T-helper 2 cell treated with Interferon-gamma antibody and Interleukin-4, amounts not matched to agents 5 μg/mL and 100 μg/mL, for 36 hours (primary cell): ENCODE data around the gene ZNF469.

Experiments used
- DNase-seq: peaks from one replicate; pipeline ENCODE4 v3.0.0; 2021; ENCODE audit warnings: low spot score
- H3K27ac Mint-ChIP-seq: one replicate; pipeline ENCODE4 v1.8.0; 2021; ENCODE audit warnings: mild to moderate bottlenecking, mixed read lengths
- H3K27me3 Mint-ChIP-seq: one replicate; pipeline ENCODE4 v1.8.0; 2021; ENCODE audit warnings: low read depth, mixed read lengths
- H3K36me3 Mint-ChIP-seq: one replicate; pipeline ENCODE4 v1.8.0; 2021; ENCODE audit warnings: low read depth, mixed read lengths
- H3K4me1 Mint-ChIP-seq: one replicate; pipeline ENCODE4 v1.8.0; 2021; ENCODE audit warnings: low read depth, mixed read lengths
- H3K4me3 Mint-ChIP-seq: one replicate; pipeline ENCODE4 v1.8.0; 2022; ENCODE audit warnings: mild to moderate bottlenecking, moderate library complexity, mixed read lengths
- H3K9me3 Mint-ChIP-seq: one replicate; pipeline ENCODE4 v1.8.0; 2021; ENCODE audit warnings: mixed read lengths

ZNF469 gene

DNA sequence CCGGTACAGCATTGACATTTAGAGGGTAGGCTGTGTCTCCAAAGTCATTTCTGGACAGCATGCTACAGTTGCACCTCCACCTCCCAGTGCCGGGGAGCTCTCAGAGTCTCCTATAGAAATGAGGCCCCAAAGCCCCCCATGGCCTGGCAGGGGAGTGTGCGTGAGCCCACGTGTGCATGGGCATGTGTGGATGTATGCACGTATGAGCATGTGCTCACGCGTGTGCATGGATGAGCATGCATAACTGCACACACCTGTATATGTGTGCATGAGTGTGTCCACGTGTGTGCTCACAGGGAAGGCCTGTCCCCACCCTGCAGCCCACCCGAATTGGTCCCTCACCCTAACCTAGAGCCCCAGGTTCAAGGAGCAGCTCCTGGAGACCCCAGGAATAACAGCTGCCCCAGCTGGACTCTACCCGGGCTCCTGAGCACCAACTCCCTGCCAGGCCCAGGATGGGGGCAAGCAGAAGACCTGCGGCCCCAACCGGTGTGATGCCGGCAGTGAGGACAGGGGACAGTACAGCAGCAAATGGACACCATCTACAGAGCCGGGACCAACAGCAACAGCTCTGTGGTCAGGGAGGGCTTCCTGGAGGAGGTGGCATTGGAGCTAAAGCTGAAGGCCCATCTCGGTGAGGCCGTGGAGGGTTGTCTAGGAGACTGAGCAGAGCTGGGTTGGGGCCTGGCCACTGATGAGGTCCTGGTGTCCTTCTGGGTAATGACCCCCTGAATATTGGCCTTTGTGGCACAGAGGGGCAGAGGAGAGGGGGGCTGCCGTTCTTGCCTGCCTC lies 35.1 kb downstream of the ZNF469 start:
- no peak for DNase-seq
- Mint-ChIP-seq H3K4me1 (no peaks in the 10 kb centered on the region), H3K27me3 (no peaks in the 10 kb centered on the region), H3K27ac (no peak overlapping the region), H3K9me3 (no peaks in the 10 kb centered on the region), H3K4me3 (no peak overlapping the region), H3K36me3 (no peaks in the 10 kb centered on the region)

- Mint-ChIP-seq H3K4me1 (no peaks in the 10 kb centered on the region), H3K27me3 (no peaks in the 10 kb centered on the region), H3K27ac (no peak overlapping the region), H3K9me3 (no peaks in the 10 kb centered on the region), H3K36me3 (no peaks in the 10 kb centered on the region), H3K4me3 (no peak overlapping the region)
- no peak for DNase-seq
These were observed 36.1 kb downstream of the ZNF469 start for GRCh38 chr16:88418869-88419268.

DNA sequence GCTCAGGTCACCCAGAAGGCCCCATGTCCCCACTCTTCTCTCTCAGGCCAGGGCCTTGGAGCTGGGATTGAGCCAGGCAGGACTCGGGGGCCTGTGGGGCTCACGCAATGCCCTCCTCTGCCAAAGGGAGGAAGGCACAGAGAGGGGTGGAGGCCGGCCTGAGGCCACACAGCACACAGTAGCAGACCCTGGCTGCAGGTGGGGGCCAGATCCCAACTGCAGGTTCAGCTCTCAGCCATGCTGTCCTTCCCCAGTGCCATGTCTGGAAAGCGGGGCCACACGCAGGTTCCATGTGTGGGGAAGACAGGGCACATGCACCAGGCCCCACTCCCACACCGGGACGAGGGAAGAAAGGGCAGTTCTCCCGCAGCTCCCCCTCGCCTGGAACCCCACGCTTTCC lies 37.0 kb downstream of the ZNF469 start:
- Mint-ChIP-seq H3K4me3 (no peak overlapping the region), H3K9me3 (no peaks in the 10 kb centered on the region), H3K27ac (no peak overlapping the region), H3K27me3 (peaks cover 4% of the 10 kb centered on the region), H3K4me1 (no peaks in the 10 kb centered on the region), H3K36me3 (no peaks in the 10 kb centered on the region)
- DNase-seq = no peak

- Mint-ChIP-seq H3K4me1 (no peaks in the 10 kb centered on the region), H3K9me3 (no peaks in the 10 kb centered on the region), H3K36me3 (no peaks in the 10 kb centered on the region), H3K27me3 (peaks cover 4% of the 10 kb centered on the region), H3K27ac (no peak overlapping the region), H3K4me3 (no peak overlapping the region)
- DNase-seq = no peak
These were observed 37.7 kb downstream of the ZNF469 start for GRCh38 chr16:88420496-88420895.

GRCh38 chr16:88421301-88421700 lies 38.5 kb downstream of the ZNF469 start:
- Mint-ChIP-seq H3K27me3 (peaks cover 4% of the 10 kb centered on the region), H3K4me1 (no peaks in the 10 kb centered on the region), H3K9me3 (no peaks in the 10 kb centered on the region), H3K27ac (no peak overlapping the region), H3K36me3 (no peaks in the 10 kb centered on the region), H3K4me3 (no peak overlapping the region)
- no peak for DNase-seq

DNA sequence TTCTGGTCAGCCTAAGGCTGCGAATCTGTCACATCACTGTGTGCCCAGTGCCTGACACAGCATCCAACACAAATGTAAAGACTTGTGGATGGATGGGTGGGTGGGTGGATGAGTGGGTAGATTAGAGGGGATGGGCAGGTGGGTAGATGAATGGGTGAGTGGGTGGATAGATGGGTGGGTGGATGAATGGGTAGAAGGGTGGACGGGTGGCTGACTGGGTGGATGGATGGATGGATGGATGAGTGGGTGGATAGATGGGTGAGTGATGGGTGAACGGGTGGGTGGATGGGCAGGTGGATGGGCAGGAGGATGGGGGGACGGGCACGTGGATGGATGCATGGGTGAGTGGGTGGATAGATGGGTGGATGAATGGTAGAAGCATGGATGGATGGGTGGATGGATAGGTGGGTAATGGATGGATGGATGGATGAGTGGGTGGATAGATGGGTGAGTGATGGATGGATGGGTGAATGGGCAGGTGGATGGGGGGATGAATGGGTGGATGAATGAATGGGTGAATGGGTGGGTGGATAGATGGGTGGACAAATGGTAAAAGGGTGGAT lies 39.2 kb downstream of the ZNF469 start:
- no peak overlapping the region for H3K4me3 Mint-ChIP-seq
- no peak for DNase-seq
- H3K27ac Mint-ChIP-seq = no peak overlapping the region
- H3K4me1 Mint-ChIP-seq = no peaks in the 10 kb centered on the region
- H3K27me3 Mint-ChIP-seq = peaks cover 4% of the 10 kb centered on the region
- no peaks in the 10 kb centered on the region for H3K36me3 Mint-ChIP-seq
- no peaks in the 10 kb centered on the region for H3K9me3 Mint-ChIP-seq

DNA sequence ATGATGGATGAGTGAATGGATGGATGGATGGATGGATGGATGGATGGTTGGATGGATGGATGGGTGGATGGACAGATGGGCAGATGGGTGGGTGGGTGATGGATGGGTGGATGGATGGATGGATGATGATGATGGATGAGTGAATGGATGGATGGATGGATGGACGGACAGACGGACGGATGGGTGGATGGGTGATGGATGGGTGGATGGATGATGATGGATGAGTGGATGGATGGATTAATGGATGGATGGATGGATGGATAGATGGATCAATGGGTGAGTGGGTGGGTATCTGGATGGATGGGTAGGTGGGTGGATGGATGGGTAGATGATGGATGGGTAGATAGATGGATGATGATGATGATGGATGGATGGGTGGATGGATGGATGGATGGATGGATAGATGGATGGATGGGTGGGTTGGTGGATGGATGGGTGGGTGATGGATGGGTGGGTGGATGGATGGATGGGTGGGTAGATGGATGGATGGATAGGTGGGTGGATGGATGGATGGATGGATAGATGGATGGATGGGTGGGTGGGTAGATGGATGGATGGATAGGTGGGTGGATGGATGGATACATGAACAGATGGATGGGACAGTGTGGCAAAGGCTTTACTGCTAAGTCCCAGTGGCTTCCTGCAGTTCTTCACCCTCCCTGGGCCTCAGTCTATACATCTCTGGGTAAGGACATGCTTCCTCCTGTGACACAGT lies 40.1 kb downstream of the ZNF469 start:
- peak overlapping the region; percentile 31 for H3K27ac Mint-ChIP-seq
- H3K36me3 Mint-ChIP-seq = no peaks in the 10 kb centered on the region
- no peak for DNase-seq
- no peaks in the 10 kb centered on the region for H3K9me3 Mint-ChIP-seq
- H3K27me3 Mint-ChIP-seq = peaks cover 4% of the 10 kb centered on the region
- H3K4me1 Mint-ChIP-seq = no peaks in the 10 kb centered on the region
- H3K4me3 Mint-ChIP-seq = no peak overlapping the region

GRCh38 chr16:88423448-88423850 lies 40.7 kb downstream of the ZNF469 start:
- Mint-ChIP-seq H3K4me1 (no peaks in the 10 kb centered on the region), H3K27ac (no peak overlapping the region), H3K4me3 (no peak overlapping the region), H3K27me3 (peaks cover 4% of the 10 kb centered on the region), H3K9me3 (no peaks in the 10 kb centered on the region), H3K36me3 (no peaks in the 10 kb centered on the region)
- DNase-seq = no peak

DNA sequence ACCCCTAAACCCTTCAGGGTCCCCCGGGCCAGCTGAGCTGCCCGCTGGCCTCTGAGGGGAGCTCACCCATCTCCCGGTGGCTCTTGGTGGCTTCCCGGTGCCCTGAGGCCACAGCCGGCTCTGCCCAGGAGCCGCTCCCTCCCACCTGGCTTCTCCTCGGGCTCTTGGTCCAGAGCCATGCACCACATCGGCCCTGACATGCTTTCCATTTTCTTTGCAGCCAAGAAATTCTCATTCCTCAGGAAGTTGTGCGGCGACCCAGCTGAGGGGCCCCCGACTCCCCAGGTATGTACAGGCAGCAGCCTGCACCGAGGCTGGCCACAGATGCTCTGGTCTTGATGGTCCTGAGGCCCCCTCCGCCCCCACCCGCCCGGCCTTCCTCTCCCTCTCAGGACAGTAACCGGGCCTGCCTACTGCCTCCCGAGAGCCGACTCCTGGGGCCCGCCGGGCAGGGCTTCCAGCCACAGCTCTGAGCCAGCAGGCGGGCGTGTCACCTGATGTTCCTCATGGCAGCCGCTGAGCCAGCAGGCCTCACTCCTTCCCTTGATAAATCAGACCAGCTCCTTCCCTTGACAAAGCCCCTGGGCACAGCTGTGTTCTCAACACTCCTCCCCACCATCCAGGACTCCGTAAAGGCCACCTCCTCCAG lies 42.0 kb downstream of the ZNF469 start:
- no peaks in the 10 kb centered on the region for H3K9me3 Mint-ChIP-seq
- no peaks in the 10 kb centered on the region for H3K4me1 Mint-ChIP-seq
- DNase-seq = no peak
- no peak overlapping the region for H3K4me3 Mint-ChIP-seq
- no peaks in the 10 kb centered on the region for H3K36me3 Mint-ChIP-seq
- no peak overlapping the region for H3K27ac Mint-ChIP-seq
- peaks cover 4% of the 10 kb centered on the region for H3K27me3 Mint-ChIP-seq

- H3K36me3 Mint-ChIP-seq = no peaks in the 10 kb centered on the region
- H3K27ac Mint-ChIP-seq = no peak overlapping the region
- H3K4me3 Mint-ChIP-seq = no peak overlapping the region
- no peak for DNase-seq
- no peaks in the 10 kb centered on the region for H3K4me1 Mint-ChIP-seq
- no peaks in the 10 kb centered on the region for H3K9me3 Mint-ChIP-seq
- H3K27me3 Mint-ChIP-seq = peaks cover 4% of the 10 kb centered on the region
These were observed 43.3 kb downstream of the ZNF469 start for GRCh38 chr16:88426018-88426417.

DNA sequence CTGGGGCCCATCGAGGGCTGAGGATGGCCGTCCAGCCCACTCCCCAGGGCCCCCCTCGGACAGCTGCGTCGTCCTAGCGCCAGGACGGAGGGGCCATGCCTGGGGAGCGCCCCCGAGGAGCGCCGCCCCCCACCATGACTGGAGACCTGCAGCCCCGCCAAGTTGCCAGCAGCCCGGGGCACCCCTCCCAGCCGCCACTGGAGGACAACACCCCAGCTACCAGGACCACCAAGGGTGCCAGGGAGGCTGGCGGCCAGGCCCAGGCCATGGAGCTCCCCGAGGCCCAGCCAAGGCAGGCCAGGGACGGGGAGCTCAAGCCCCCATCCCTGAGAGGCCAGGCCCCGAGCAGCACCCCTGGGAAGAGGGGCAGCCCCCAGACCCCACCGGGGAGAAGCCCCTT lies 44.6 kb downstream of the ZNF469 start:
- DNase-seq = no peak
- Mint-ChIP-seq H3K27me3 (peaks cover 11% of the 10 kb centered on the region), H3K4me1 (no peaks in the 10 kb centered on the region), H3K27ac (no peak overlapping the region), H3K9me3 (no peaks in the 10 kb centered on the region), H3K4me3 (no peak overlapping the region), H3K36me3 (no peaks in the 10 kb centered on the region)

DNA sequence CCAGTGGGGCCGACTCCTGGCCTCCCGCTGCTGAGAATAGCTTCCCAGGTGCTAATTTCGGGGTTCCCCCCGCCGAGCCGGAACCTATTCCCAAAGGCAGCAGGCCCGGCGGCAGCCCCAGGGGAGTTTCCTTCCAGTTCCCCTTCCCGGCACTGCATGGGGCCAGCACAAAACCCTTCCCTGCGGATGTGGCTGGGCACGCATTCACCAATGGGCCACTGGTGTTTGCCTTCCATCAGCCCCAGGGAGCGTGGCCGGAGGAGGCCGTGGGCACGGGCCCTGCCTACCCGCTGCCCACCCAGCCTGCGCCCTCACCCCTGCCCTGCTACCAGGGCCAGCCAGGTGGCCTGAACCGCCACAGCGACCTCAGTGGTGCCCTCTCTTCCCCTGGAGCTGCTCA lies 45.4 kb downstream of the ZNF469 start:
- Mint-ChIP-seq H3K36me3 (no peaks in the 10 kb centered on the region), H3K9me3 (no peaks in the 10 kb centered on the region), H3K4me1 (no peaks in the 10 kb centered on the region), H3K27ac (no peak overlapping the region), H3K27me3 (peaks cover 11% of the 10 kb centered on the region), H3K4me3 (no peak overlapping the region)
- no peak for DNase-seq

GRCh38 chr16:88428616-88429386 lies 46.0 kb downstream of the ZNF469 start:
- no peaks in the 10 kb centered on the region for H3K9me3 Mint-ChIP-seq
- no peak overlapping the region for H3K4me3 Mint-ChIP-seq
- no peaks in the 10 kb centered on the region for H3K4me1 Mint-ChIP-seq
- no peak for DNase-seq
- H3K27me3 Mint-ChIP-seq = peaks cover 11% of the 10 kb centered on the region
- no peak overlapping the region for H3K27ac Mint-ChIP-seq
- H3K36me3 Mint-ChIP-seq = no peaks in the 10 kb centered on the region
